ENCODE data around the gene MARF1.
"Not testable (repeated sequence)": the region's sequence is repeated elsewhere in the genome, so short reads cannot be mapped to it uniquely, and the experiment has no call there.

Gene MARF1

GRCh38 chr16:15621456-15621855, 21.5 kb downstream of the MARF1 start:
- DNase-seq, result no peak

DNA sequence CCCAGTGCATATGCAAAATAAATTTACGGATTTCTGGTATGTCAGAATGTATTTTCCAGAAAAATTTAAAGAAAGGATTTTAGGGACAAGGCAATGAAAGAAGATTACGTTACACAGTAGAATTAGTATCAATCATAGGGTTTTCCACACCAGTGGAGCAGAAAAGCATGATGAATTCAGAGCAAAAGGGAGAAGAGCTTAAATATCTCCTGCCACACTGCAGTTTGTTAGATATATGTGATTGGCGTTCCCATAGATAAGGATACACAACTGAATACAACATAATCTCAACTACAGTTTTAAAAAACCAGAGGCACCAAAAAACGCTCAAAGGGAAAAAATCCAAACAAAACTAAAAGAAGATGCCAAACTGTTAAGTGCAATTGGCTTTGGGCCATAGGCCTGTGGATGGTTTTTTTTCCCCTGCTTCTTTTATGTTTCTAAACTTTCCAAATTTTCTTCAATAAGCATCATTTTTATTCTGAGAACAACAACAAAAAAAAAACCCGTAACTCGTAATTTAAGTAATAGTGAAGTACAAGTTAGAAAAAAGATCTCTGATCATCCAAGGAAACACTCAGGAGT, 22.3 kb downstream of the MARF1 start:
- no peak for DNase-seq

DNA sequence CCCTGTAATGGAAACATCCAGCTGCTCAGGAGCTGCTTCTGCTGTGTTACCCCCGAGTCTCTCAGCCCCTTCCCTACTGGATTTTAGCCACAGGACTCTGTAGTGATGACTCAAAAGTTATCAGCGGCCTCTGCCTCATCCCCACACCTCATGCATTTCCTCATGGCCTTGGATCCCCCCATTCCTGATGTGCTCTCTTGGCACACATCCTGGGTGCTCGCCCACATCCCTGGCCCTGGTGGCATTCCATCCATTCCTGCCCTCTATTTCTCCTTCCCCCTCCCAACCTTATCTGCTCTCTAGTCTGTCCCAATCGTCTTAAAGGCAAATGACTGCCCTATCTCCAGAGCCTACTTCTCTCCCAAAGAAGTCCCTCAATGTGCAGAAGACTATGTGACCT, 24.6 kb downstream of the MARF1 start:
- DNase-seq, result no peak

GRCh38 chr16:15617901-15618300, 25.1 kb downstream of the MARF1 start:
- DNase-seq, result no peak

DNA sequence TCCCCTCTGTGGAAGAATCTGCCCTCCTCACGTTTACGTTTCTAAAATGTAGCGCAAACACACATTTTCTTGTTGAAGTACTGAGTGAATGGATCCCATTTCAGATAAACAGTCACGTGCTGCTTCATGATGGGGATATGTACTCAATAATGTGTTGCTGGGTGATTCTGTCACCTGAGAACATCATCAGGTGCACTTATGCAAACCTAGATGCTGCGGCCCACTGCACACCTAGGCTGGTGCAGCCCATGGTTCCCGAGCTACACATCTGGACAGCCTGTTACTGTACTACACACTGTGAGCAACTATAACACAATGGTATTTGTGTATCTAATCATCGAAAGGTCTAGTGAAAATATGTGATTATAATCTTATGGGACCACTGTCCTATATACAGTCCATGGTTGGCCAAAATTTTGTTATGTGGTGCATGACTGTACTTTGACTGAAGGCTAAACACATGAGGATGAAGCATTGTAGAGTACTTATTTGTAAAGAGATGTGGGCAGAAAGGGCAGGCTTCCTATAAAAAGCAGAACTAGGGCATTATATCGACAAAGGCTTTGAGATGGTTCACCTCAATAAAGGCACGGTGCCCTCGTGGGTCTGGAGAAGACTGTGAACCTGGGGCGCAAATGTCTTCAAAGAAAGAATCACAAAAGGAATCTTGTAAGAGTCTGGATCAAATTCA, 26.3 kb downstream of the MARF1 start:
- DNase-seq, result no peak

- no peak for DNase-seq
These were observed 26.9 kb downstream of the MARF1 start for GRCh38 chr16:15616012-15616411.

DNA sequence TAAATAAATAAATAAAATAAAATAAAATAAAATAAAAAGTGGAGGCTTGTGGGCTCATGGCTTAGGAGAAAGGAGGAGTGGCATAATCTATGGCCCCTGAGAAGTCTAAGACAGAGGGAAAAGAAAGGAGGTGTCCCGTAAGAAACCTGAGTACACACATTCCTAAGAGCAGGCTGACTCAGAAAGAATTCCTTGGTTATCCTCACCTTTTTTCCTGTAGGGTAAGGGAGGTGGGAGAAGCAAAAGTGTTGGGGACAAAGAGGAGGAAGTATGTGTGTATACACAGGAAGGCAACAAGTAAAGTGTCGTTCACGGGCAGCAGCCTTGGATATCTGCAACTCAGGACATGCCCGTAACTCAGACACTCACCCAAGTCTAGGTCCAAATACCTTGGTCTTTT, 29.3 kb downstream of the MARF1 start:
- no peak for DNase-seq

DNA sequence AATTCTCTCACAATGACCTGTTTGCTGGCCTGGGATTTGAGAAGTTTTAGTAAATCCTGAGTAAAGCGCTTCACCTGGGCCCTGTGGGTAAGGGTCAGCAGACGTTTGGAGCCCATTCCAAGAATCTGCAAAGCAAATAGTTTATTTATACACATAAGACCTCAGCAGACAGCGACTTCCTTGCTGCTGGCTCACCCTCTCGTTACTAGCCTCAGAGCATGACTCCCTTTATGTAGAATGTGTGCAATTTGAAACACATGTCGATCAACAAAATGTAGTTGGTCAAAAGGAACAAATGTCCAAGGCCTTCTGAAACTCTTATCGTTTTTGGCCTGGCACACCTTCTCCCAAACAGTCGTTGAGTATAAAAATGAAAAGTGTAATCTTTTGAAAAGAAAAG, 31.3 kb downstream of the MARF1 start:
- no peak for DNase-seq

GRCh38 chr16:15610369-15610871, 32.5 kb downstream of the MARF1 start:
- no peak for DNase-seq

DNA sequence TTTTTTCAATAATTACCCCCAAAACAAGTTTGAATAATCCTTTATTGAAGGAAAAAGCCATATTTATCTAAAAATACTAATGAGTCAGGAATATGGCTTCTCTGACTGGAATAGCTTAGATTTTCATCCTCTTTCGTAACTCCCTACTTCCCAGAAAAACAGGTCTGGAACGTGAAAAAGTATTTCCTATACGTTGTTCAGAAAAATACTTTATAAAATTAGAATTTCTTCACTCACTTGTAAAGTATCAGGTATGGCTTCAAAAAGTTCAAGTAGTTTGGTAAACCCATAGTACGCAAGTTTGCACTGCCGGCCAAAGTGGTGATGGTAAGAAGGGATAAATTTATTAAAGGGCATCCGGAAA, 33.7 kb downstream of the MARF1 start:
- no peak for DNase-seq

DNA sequence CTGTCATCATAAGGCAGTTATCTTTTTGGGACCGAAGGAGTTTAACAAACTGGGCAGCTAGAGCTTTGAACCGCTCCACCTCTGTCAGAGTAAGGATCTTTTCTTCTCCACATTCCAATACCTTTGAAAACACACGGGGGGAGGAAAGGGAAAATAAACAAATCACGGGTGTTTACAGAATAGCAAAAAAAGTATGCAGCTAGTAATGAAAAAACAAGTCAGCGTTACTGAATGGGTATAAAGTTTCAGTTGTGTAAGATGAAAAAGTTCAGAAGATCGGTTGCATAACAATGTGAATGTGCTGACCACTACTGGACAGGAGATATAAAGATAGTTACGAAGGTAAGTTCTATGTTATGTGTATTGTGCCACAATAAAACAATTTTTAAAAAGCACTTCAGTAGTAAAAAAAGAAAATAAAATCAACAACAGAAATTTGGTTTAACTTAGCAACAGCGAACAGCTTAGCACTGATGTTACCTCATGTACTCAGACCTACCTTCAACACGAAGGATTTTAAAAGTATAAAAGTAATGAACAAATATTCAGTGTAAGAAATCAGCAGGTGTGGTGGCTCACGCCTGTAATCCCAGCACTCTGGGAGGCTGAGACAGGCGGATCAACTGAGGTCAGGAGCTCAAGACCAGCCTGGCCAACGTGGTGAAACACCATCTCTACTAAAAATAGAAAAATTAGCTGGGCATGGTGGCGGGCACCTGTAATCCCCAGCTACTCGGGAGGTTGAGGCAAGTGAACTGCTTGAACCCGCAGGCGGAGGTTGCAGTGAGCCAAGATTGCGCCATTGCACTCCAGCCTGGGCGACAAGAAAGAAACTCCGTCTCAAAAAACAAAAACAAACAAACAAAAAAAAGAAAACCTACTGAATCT, 34.3 kb downstream of the MARF1 start:
- DNase-seq, result no peak

DNA sequence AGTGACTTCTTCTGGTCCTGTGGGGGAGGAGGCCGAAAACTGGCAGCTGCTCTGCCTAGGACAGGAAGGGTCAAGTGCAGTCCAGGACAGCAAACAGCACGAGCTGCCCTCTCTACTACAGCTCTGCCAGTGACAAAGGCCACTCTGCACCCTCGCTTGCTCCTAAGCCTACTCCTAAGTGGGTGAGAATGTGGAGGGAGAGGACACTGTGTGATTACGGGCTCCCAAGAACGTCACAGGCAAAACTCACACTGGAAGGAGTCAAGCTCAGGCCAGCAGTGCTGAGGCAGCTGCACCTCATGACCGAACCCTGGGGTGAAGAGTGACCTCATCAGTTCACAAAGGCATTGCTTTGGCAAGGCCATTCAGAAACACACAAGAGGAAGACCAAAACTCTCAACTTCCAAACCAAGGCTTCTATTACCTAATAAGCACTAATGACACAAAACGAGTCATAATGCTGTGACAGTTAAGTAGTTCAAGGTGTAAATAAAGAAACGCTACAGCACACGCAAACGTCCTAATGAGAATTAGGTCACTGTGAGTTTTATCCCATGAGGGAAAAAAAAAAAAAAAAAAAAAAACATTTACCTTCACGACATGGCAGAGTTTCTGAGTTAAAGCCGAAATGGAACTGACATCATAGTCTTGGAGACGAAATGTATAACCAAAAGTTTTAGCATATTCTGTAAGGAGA, 35.1 kb downstream of the MARF1 start:
- no peak for DNase-seq

DNA sequence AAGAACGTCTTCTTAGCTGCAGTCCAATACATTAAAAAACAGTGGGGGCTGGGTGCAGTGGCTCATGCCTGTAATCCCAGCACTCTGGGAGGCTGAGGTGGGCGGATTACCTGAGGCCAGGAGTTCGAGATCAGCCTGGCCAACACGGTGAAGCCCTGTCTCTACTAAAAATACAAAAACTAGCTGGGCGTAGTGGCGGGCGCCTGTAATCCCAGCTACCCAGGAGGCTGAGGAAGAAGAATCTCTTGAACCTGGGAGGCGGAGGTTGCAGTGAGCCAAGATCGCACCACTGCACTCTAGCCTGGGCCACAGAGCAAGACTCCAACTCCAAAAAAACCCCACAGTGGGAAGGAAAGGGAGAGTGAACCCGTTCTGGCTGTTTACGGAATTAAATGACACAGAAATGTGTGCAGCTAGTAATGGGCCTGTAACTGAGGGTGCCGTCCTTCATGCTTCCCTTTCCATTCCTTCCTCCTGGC, 35.7 kb downstream of the MARF1 start:
- DNase-seq, result not testable (repeated sequence)

DNA sequence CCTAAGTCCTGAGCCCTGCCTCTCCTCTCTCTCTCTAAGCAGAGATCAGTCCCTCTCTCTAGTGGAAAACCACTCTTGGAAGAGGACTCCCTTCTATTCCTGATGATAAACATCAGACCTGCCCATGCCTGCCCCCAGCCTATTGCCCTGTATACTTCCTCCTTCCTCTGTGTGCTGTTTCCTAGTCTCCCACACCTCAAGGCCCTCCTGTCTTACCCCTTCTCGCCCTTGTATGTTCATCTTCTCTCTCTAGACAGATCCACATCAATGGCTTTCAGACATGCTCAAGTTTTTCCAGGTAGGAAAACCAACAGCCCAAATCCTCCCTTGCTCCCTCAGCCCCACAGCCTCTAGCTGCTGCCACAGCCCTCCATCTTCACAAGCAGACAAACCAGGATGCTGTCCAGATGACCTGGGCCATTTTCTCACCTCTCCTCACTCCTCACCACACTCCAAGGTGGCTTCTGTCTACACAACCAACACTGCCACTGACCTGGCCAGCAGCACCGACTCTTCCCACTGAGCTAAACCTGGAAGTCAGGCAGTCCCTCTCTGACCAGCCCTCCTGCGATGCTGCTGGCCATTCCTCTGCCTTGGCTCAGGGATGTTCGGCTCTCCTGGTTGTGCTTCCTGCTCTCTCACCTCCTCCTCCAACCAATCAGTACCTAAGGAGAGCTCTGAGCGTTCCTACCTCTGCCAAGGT, 36.3 kb downstream of the MARF1 start:
- DNase-seq, result no peak

- DNase-seq, result no peak
These were observed 37.0 kb downstream of the MARF1 start for GRCh38 chr16:15605839-15606517.

DNA sequence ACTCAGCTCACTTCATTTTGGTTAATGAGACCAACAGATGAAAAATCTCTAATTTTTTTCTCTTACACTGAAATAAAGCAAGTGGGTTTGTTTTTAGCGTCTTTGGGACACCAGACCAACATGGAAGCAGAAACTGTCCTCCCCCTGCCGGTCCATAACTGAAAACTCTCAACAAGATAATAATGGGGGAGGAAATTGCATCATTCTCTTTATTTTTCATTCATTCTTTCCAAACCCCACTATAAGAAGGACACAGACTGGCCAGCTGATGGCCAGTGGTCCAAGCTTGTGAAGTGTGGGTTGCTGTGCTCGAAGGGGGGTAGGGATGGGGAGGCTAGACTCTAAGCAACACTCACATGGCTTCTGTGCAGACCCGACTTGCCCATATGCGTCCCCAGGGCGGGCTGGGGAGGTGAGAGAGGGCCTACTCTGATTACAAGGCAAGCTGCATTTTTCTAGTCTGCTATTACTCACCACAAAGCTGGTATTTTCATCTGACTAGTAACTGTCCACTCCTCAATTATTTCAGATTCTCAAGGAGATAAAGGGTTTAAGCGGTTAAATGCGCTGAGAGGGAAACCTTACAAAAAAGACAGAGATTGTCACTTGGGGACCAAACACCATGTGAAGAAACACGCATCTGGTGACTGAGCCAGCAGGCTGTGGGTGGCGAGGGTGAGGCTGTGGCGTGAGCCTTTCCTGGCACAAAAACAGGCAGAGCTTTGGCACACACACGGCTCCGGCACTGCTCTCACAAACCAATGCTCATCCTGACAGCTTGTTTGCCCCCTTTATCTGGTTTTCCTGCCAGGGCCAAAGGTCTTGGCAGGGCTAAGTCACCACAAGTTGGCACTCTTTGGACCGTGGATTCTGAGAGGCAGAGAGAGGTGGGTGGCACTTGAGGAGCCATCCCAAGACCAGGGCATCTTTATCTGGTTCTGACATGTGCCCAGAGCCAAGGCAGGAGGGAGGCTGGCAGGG, 38.2 kb downstream of the MARF1 start:
- no peak for DNase-seq

GRCh38 chr16:15602285-15603044, 40.5 kb downstream of the MARF1 start:
- no peak for DNase-seq

GRCh38 chr16:15601212-15601879, 41.6 kb downstream of the MARF1 start:
- DNase-seq, result peak; percentile 87

All from NCI-H510A (cell line).